HFFc6 (cell line): ENCODE results near the gene LPAR2. TPM values are rescaled to one million over a fixed set of nuclear protein-coding genes. Genes with fewer than 3 reads are reported as not detected.
A peak's percentile ranks its signal among the peaks of the same experiment; 100 is the strongest.

Experiments
- DNase-seq: peaks from one replicate; pipeline ENCODE4 v3.0.0-alpha.2; 2018
- H3K27ac Mint-ChIP-seq: 2 replicates; pipeline ENCODE4 v1.8.0; 2020; ENCODE audit warnings: mild to moderate bottlenecking, mixed read lengths
- H3K27me3 Mint-ChIP-seq: 2 replicates; pipeline ENCODE4 v1.8.0; 2021; ENCODE audit warnings: mild to moderate bottlenecking, moderate library complexity, mixed read lengths; ENCODE audit not compliant: insufficient read depth
- H3K36me3 Mint-ChIP-seq: 2 replicates; pipeline ENCODE4 v1.8.0; 2021; ENCODE audit warnings: low read depth, mixed read lengths
- H3K4me1 Mint-ChIP-seq: 2 replicates; pipeline ENCODE4 v1.8.0; 2020; ENCODE audit warnings: low read depth, mixed read lengths
- H3K4me3 Mint-ChIP-seq: 2 replicates; pipeline ENCODE4 v1.8.0; 2020; ENCODE audit warnings: mild to moderate bottlenecking, moderate library complexity, mixed read lengths
- H3K9me3 Mint-ChIP-seq: 2 replicates; pipeline ENCODE4 v1.8.0; 2020; ENCODE audit warnings: mild to moderate bottlenecking, mixed read lengths
- CTCF ChIP-seq: fragments of 200-600 bp; sonication (generic); IDR thresholded peaks from 2 replicates; pipeline ENCODE4 v1.5.0; 2021; ENCODE audit warnings: antibody characterized with exemption, mild to moderate bottlenecking
- total RNA-seq, 6 experiments: library from RNA; stranded (reverse); fragmentation: NEBNext Ultra II Directional; extraction: Animal tissue kit (Norgen Biotek cat#: 25700); gene quantifications; 2 replicates in 1 of 6; 3 replicates in 5 of 6; pipeline ENCODE4 v1.2.3, GENCODE V29; 2021

LPAR2 gene
- total RNA-seq, 6 experiments from 2014 or later, result 2.6 to 4.2 (median 3.2) TPM

GRCh38 chr19:19588546-19588945 is 39.5 kb downstream of the LPAR2 start:
- H3K4me3 Mint-ChIP-seq, result no peak overlapping the region
- no peaks in the 10 kb centered on the region; the same call in 1 of the 2 replicates for H3K36me3 Mint-ChIP-seq
- DNase-seq, result no peak
- H3K27ac Mint-ChIP-seq, result peak overlapping the region; percentile 7; the same call in 1 of the 2 replicates
- peaks cover 35% of the 10 kb centered on the region for H3K4me1 Mint-ChIP-seq
- no peaks in the 10 kb centered on the region for H3K9me3 Mint-ChIP-seq
- no peak for TF ChIP-seq CTCF
- peaks cover 3% of the 10 kb centered on the region; the same call in 1 of the 2 replicates for H3K27me3 Mint-ChIP-seq

- Mint-ChIP-seq H3K9me3 (no peaks in the 10 kb centered on the region), H3K4me1 (peaks cover 35% of the 10 kb centered on the region), H3K27me3 (peaks cover 6% of the 10 kb centered on the region; the same call in 1 of the 2 replicates), H3K4me3 (no peak overlapping the region), H3K27ac (no peak overlapping the region), H3K36me3 (no peaks in the 10 kb centered on the region; the same call in 1 of the 2 replicates)
- TF ChIP-seq CTCF, result no peak
- DNase-seq, result no peak
Observed at GRCh38 chr19:19587771-19588170, 40.2 kb downstream of the LPAR2 start.

- TF ChIP-seq CTCF, result no peak
- no peak overlapping the region for H3K27ac Mint-ChIP-seq
- H3K27me3 Mint-ChIP-seq, result peaks cover 7% of the 10 kb centered on the region
- no peaks in the 10 kb centered on the region for H3K9me3 Mint-ChIP-seq
- no peaks in the 10 kb centered on the region; the same call in 1 of the 2 replicates for H3K36me3 Mint-ChIP-seq
- H3K4me1 Mint-ChIP-seq, result peaks cover 11% of the 10 kb centered on the region
- H3K4me3 Mint-ChIP-seq, result no peak overlapping the region
- DNase-seq, result no peak
Observed at GRCh38 chr19:19584356-19584755, 43.7 kb downstream of the LPAR2 start.

- Mint-ChIP-seq H3K9me3 (no peaks in the 10 kb centered on the region), H3K27ac (no peak overlapping the region), H3K36me3 (no peaks in the 10 kb centered on the region), H3K4me3 (no peak overlapping the region), H3K4me1 (no peaks in the 10 kb centered on the region), H3K27me3 (peaks cover 8% of the 10 kb centered on the region)
- DNase-seq, result no peak
- no peak for TF ChIP-seq CTCF
Observed at GRCh38 chr19:19582471-19582870, 45.5 kb downstream of the LPAR2 start.

- H3K4me3 Mint-ChIP-seq, result no peak overlapping the region
- DNase-seq, result no peak
- H3K27ac Mint-ChIP-seq, result no peak overlapping the region
- no peaks in the 10 kb centered on the region for H3K4me1 Mint-ChIP-seq
- no peaks in the 10 kb centered on the region for H3K9me3 Mint-ChIP-seq
- no peaks in the 10 kb centered on the region for H3K36me3 Mint-ChIP-seq
- TF ChIP-seq CTCF, result no peak
- peaks cover 8% of the 10 kb centered on the region for H3K27me3 Mint-ChIP-seq
Observed at GRCh38 chr19:19581391-19581790, 46.6 kb downstream of the LPAR2 start.

- no peak for TF ChIP-seq CTCF
- DNase-seq, result no peak
- peaks cover 8% of the 10 kb centered on the region for H3K27me3 Mint-ChIP-seq
- no peak overlapping the region for H3K27ac Mint-ChIP-seq
- H3K4me3 Mint-ChIP-seq, result no peak overlapping the region
- no peaks in the 10 kb centered on the region for H3K4me1 Mint-ChIP-seq
- no peaks in the 10 kb centered on the region for H3K36me3 Mint-ChIP-seq
- no peaks in the 10 kb centered on the region for H3K9me3 Mint-ChIP-seq
Observed at GRCh38 chr19:19580418-19580817, 47.6 kb downstream of the LPAR2 start.
